ENCODE measurements around the gene MBD6. TPM values are rescaled to one million over a fixed set of nuclear protein-coding genes. Genes with fewer than 3 reads are reported as not detected.

The MBD6 gene
- total and polyA plus RNA-seq, 12 donors, result 10.5 to 167 (median 38.1) TPM

GRCh38 chr12:57476993-57477709 lies 45.5 kb upstream of the MBD6 start:
- no peak for DNase-seq
- Histone ChIP-seq H3K4me3 (peak overlapping the region in 1 of 4 donors; percentile 49), H3K27me3 (peaks cover 26% of the 10 kb centered on the region), H3K36me3 (replicated peaks in 1 of 2) (no peaks in the 10 kb centered on the region), H3K27ac (peak overlapping the region in 2 of 5 donors; percentile 68 to 86), H3K9me3 (replicated peaks in 1 of 3) (no peaks in the 10 kb centered on the region), H3K4me1 (replicated peaks in 1 of 2) (peaks cover 11 to 14% of the 10 kb centered on the region in 2 donors)
- intact Hi-C loops (cut with DNase I), result no loop called here
- 71 to 84% (median 75%) methylated on average over 15 of the region's 15 CpGs for WGBS, 4 donors
- TF ChIP-seq CTCF (IDR thresholded peaks at IDR 0.05) (no peak), POLR2A (IDR thresholded peaks at IDR 0.05) (no peak)

GRCh38 chr12:57477710-57478681 lies 44.6 kb upstream of the MBD6 start:
- DNase-seq, result peak in 5 of 7 donors; percentile 49 to 66 (median 57)
- peak in 1 of 2 donors; percentile 6 for TF ChIP-seq POLR2A (IDR thresholded peaks at IDR 0.05)
- TF ChIP-seq CTCF (IDR thresholded peaks at IDR 0.05), result no peak
- H3K9me3 ChIP-seq (replicated peaks in 1 of 3), result no peaks in the 10 kb centered on the region
- peaks cover 26% of the 10 kb centered on the region for H3K27me3 ChIP-seq
- intact Hi-C loops (cut with DNase I), result no loop called here
- no peaks in the 10 kb centered on the region for H3K36me3 ChIP-seq (replicated peaks in 1 of 2)
- peaks cover 11 to 14% of the 10 kb centered on the region in 2 donors for H3K4me1 ChIP-seq (replicated peaks in 1 of 2)
- H3K27ac ChIP-seq, result peak overlapping the region in 4 of 5 donors; percentile 11 to 86 (median 60)
- H3K4me3 ChIP-seq, result peak overlapping the region in 1 of 4 donors; percentile 49
- WGBS, 4 donors, result 51 to 70% (median 55%) methylated on average over 11 to 12 of the region's 12 CpGs

- Histone ChIP-seq H3K27me3 (peaks cover 20% of the 10 kb centered on the region), H3K4me3 (no peak overlapping the region), H3K27ac (peak overlapping the region in 3 of 5 donors; percentile 51 to 86 (median 68)), H3K4me1 (replicated peaks in 1 of 2) (peaks cover 11 to 14% of the 10 kb centered on the region in 2 donors), H3K36me3 (replicated peaks in 1 of 2) (no peaks in the 10 kb centered on the region), H3K9me3 (replicated peaks in 1 of 3) (no peaks in the 10 kb centered on the region)
- no peak for DNase-seq
- TF ChIP-seq CTCF (IDR thresholded peaks at IDR 0.05), result no peak
- TF ChIP-seq POLR2A (IDR thresholded peaks at IDR 0.05), result no peak
- 73 to 81% (median 77%) methylated on average over 8 to 10 of the region's 10 CpGs for WGBS, 4 donors
- intact Hi-C loops (cut with DNase I), result no loop called here
Measured at GRCh38 chr12:57479043-57479375, 43.6 kb upstream of the MBD6 start.
